OCI-LY7 (cell line): ENCODE measurements around the gene CUBN. TPM values are rescaled to one million over a fixed set of nuclear protein-coding genes. Genes with fewer than 3 reads are reported as not detected.
A peak's percentile ranks its signal among the peaks of the same experiment; 100 is the strongest.

Experiments
- BruUV-seq: library from RNA; stranded (reverse); fragments of 400-500 nt; replicated peaks from 2 replicates; lab custom pipeline; 2021; lab: Mats Ljungman, UMichigan
- CTCF ChIA-PET: fragments of 300-600 bp; sonication (Branson Sonifier 250); formaldehyde crosslinking; loops from one replicate; lab custom pipeline; 2022; ENCODE audit warnings: antibody characterized with exemption; ENCODE audit not compliant: unreplicated experiment; lab: Charles Lee
- POLR2A ChIA-PET: fragments of 300-600 bp; sonication (Branson Sonifier 250); formaldehyde crosslinking; loops from one replicate; lab custom pipeline; 2022; ENCODE audit warnings: antibody characterized with exemption; lab: Charles Lee
- DNase-seq: peaks from one replicate; pipeline ENCODE4 v3.0.0-alpha.2; 2015; ENCODE audit warnings: low spot score
- H2AFZ ChIP-seq: fragments of 200-600 bp; sonication (generic), shearing (Covaris generic); 2 replicates; pipeline ENCODE4 v1.6.1; 2014; ENCODE audit warnings: mild to moderate bottlenecking, antibody characterized with exemption, low read length, moderate library complexity
- H3K27ac ChIP-seq: fragments of 200-600 bp; sonication (generic); 2 replicates; pipeline ENCODE4 v1.5.1; 2014; ENCODE audit warnings: mixed run types, low read depth, mild to moderate bottlenecking, moderate library complexity, low read length, inconsistent platforms; ENCODE audit not compliant: poor library complexity, severe bottlenecking
- H3K36me3 ChIP-seq: fragments of 200-600 bp; sonication (generic); 2 replicates; pipeline ENCODE4 v1.6.1; 2014; ENCODE audit warnings: mild to moderate bottlenecking, antibody characterized with exemption, low read length, moderate library complexity, mixed read lengths; ENCODE audit not compliant: insufficient read depth
- H3K4me1 ChIP-seq: fragments of 200-600 bp; sonication (generic); 2 replicates; pipeline ENCODE4 v1.5.1; 2014; ENCODE audit warnings: mild to moderate bottlenecking, low read length; ENCODE audit not compliant: insufficient read depth, poor library complexity, severe bottlenecking
- H3K4me2 ChIP-seq: fragments of 200-600 bp; sonication (generic); 2 replicates; pipeline ENCODE4 v1.6.1; 2014; ENCODE audit warnings: mild to moderate bottlenecking, low read length
- H3K4me3 ChIP-seq: fragments of 200-600 bp; sonication (generic); 2 replicates; pipeline ENCODE4 v1.5.1; 2014; ENCODE audit warnings: mild to moderate bottlenecking, low read depth, low read length; ENCODE audit not compliant: poor library complexity, severe bottlenecking
- H3K79me2 ChIP-seq: fragments of 200-600 bp; sonication (generic); 2 replicates; pipeline ENCODE4 v1.6.1; 2016; ENCODE audit warnings: low read depth, mild to moderate bottlenecking, low read length, moderate library complexity, mixed read lengths; ENCODE audit not compliant: insufficient read depth
- H3K9me2 ChIP-seq: fragments of 200-600 bp; sonication (generic); 2 replicates; pipeline ENCODE4 v1.6.1; 2016; ENCODE audit warnings: mild to moderate bottlenecking, low read length, mixed read lengths; ENCODE audit not compliant: insufficient read depth
- H3K9me3 ChIP-seq: fragments of 200-600 bp; sonication (generic); 2 replicates; pipeline ENCODE4 v1.6.1; 2014; ENCODE audit warnings: mild to moderate bottlenecking, mixed run types, low read length, mixed read lengths
- H4K20me1 ChIP-seq: fragments of 200-600 bp; sonication (generic); 2 replicates; pipeline ENCODE4 v1.6.1; 2014; ENCODE audit warnings: mild to moderate bottlenecking, antibody characterized with exemption, low read length, moderate library complexity, mixed read lengths; ENCODE audit not compliant: insufficient read depth
- CTCF ChIP-seq: fragments of 200-600 bp; sonication (generic); conservative IDR thresholded peaks from 2 replicates; pipeline ENCODE4 v1.5.1; 2014; ENCODE audit warnings: mild to moderate bottlenecking, antibody characterized with exemption, low read length, moderate library complexity, mixed read lengths
- EZH2phosphoT487 ChIP-seq: fragments of 200-600 bp; sonication (generic); IDR thresholded peaks from 2 replicates; pipeline ENCODE4 v1.6.1; 2018; ENCODE audit warnings: low read depth, borderline replicate concordance, mild to moderate bottlenecking, mixed run types, antibody characterized with exemption, low read length, moderate library complexity, mixed read lengths
- intact Hi-C: fragments of 100-400 bp; cut with micrococcal nuclease; formaldehyde crosslinking; loops from one replicate; pipeline ENCODE4 v1.10.0; 2022; ENCODE audit not compliant: unreplicated experiment
- total RNA-seq, 2 experiments: library from RNA; depleted of rRNA in 1 of 2; stranded (reverse); fragments of >200 nt in 1 of 2; shearing (Covaris generic) in 1 of 2; gene quantifications; 2 replicates each; pipeline ENCODE4 v1.2.3, GENCODE V29; 2014 to 2022

Gene CUBN
- total RNA-seq, 2 experiments from 2014 or later: 0.13 to 0.25 TPM

DNA sequence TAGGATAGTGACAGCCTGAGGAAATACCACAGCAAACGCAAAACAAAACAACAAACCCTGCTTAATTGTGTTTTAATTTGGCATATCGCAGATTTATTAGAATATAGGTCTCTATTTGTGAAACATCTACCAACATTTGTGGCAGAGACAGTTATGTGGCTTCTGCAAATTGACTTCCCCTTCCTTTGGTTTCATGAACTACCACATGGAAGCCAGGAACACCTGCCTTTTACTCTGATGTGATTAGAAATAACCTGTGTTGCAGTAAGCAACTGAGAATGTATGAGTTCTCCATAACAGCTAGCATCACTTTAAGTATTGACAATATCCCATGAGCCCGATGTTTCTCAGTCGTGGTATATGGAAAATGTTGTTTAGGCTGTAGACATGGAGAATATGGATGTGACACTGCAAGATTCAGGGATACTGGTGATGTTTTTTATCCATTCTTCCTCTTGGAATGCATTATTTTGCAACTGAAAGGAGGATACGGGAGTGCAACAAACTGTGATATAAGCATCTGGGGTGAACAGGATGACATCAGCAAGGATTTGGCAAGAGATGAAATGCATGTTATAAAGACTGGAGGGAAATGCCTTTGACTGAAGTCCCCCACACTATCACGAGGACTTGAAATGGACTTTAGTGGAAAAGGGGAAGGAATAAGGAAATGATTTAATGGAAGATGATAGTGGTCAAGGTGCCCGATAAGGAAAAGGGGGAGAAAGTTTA, 95.9 kb downstream of the CUBN start:
- CTCF ChIA-PET: no interaction called here

GRCh38 chr10:17031637-17032635, 97.7 kb downstream of the CUBN start:
- no peak for TF ChIP-seq EZH2phosphoT487
- no peaks in the 10 kb centered on the region for H3K79me2 ChIP-seq
- H3K4me3 ChIP-seq: no peak overlapping the region
- H3K27ac ChIP-seq: no peak overlapping the region
- H3K9me2 ChIP-seq: no peaks in the 10 kb centered on the region
- DNase-seq: no peak
- no peaks in the 10 kb centered on the region for H3K9me3 ChIP-seq
- ChIA-PET CTCF (no interaction called here), POLR2A (no interaction called here)
- intact Hi-C loops: no loop called here
- BruUV-seq: no TSS peak
- no peak overlapping the region for H3K4me2 ChIP-seq
- H2AFZ ChIP-seq: no peak overlapping the region
- H4K20me1 ChIP-seq: no peaks in the 10 kb centered on the region
- no peaks in the 10 kb centered on the region for H3K36me3 ChIP-seq
- peaks cover 8% of the 10 kb centered on the region for H3K4me1 ChIP-seq

More for the DNA sequence above, 95.9 kb downstream of the CUBN start:
- H3K36me3 ChIP-seq: no peaks in the 10 kb centered on the region
- POLR2A ChIA-PET: no interaction called here
- H2AFZ ChIP-seq: no peak overlapping the region
- no peaks in the 10 kb centered on the region for H3K79me2 ChIP-seq
- intact Hi-C loops: no loop called here
- no peaks in the 10 kb centered on the region for H3K9me2 ChIP-seq
- H3K4me3 ChIP-seq: no peak overlapping the region
- H3K9me3 ChIP-seq: no peaks in the 10 kb centered on the region
- no peak overlapping the region for H3K4me2 ChIP-seq
- peaks cover 8% of the 10 kb centered on the region for H3K4me1 ChIP-seq
- DNase-seq: no peak
- H3K27ac ChIP-seq: no peak overlapping the region
- BruUV-seq: no TSS peak
- no peaks in the 10 kb centered on the region for H4K20me1 ChIP-seq
- TF ChIP-seq CTCF (no peak), EZH2phosphoT487 (no peak)

DNA sequence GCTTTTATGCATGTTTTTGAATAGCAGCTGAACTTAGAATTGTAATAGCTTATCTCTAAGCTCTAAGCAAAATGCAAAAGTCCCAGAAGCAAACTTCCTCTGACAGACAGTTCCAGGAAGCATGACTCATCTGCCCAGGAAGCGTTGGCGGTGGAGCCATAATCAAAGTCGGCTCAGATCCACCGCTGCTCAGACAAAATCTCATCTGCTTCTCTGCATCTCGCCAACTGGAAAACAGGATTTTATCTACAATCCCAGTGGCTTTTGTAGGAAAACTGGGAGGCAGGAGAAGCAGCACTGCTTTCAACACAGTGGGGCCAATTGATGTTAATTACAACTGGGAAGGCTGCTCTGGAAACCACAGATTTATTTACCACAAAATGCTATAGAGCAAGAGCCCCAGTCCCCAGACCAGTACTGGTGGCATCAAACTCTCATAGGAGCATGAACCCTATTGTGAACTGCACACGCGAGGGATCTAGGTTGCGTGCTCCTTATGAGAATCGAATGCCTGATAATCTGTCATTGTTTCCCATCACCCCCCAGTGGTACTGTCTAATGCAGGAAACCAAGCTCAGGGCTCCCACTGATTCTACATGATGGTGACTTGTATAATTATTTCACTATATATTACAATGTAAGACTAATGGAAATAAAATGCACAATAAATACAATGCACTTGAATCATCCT, 99.9 kb downstream of the CUBN start:
- Histone ChIP-seq H3K4me2 (peak overlapping the region; percentile 36; the same call in 1 of the 2 replicates), H2AFZ (peak overlapping the region; percentile 72; the same call in 1 of the 2 replicates), H3K27ac (no peak overlapping the region), H3K4me3 (no peak overlapping the region), H3K4me1 (peaks cover 8% of the 10 kb centered on the region), H3K9me3 (no peaks in the 10 kb centered on the region), H3K79me2 (no peaks in the 10 kb centered on the region), H3K36me3 (no peaks in the 10 kb centered on the region), H4K20me1 (no peaks in the 10 kb centered on the region), H3K9me2 (no peaks in the 10 kb centered on the region)
- TF ChIP-seq CTCF (no peak), EZH2phosphoT487 (no peak)
- no peak for DNase-seq
- CTCF ChIA-PET: no interaction called here
- no TSS peak for BruUV-seq
- intact Hi-C loops: no loop called here
- POLR2A ChIA-PET: no interaction called here
